Neural crest cell (in vitro differentiated cells): ENCODE data around the gene REPS2. TPM values are rescaled to one million over a fixed set of nuclear protein-coding genes. Genes with fewer than 3 reads are reported as not detected.

Experiments used
- DNase-seq: peaks from one replicate; pipeline ENCODE4 v3.0.0; 2021; ENCODE audit warnings: low read depth, mixed read lengths, low spot score
- H3K27ac Mint-ChIP-seq: one replicate; pipeline ENCODE4 v1.8.0; 2021; ENCODE audit warnings: mild to moderate bottlenecking, mixed read lengths; ENCODE audit not compliant: unreplicated experiment
- H3K27me3 Mint-ChIP-seq: 2 replicates; pipeline ENCODE4 v1.8.0; 2021; ENCODE audit warnings: low read depth, mild to moderate bottlenecking, mixed read lengths
- H3K36me3 Mint-ChIP-seq: 2 replicates; pipeline ENCODE4 v1.8.0; 2021; ENCODE audit warnings: low read depth, mild to moderate bottlenecking, mixed read lengths
- H3K4me1 Mint-ChIP-seq: 2 replicates; pipeline ENCODE4 v1.8.0; 2021; ENCODE audit warnings: mixed read lengths
- H3K4me3 Mint-ChIP-seq: one replicate; pipeline ENCODE4 v1.8.0; 2021; ENCODE audit warnings: mild to moderate bottlenecking, mixed read lengths
- H3K9me3 Mint-ChIP-seq: 2 replicates; pipeline ENCODE4 v1.8.0; 2021; ENCODE audit warnings: mixed read lengths
- CTCF ChIP-seq: fragments of 200-600 bp; sonication (generic); conservative IDR thresholded peaks from 2 replicates; pipeline ENCODE4 v1.5.0; 2021; ENCODE audit warnings: antibody characterized with exemption, mild to moderate bottlenecking
- total RNA-seq: library from RNA; stranded (reverse); gene quantifications from 2 replicates; pipeline ENCODE4 v1.2.1, GENCODE V29; 2021

The REPS2 gene
- total RNA-seq, 1 donor from 2014 or later, result 0.58 TPM

- no peaks in the 10 kb centered on the region for H3K36me3 Mint-ChIP-seq
- no peaks in the 10 kb centered on the region for H3K9me3 Mint-ChIP-seq
- H3K27me3 Mint-ChIP-seq, result peaks cover 6% of the 10 kb centered on the region
- H3K27ac Mint-ChIP-seq, result no peak overlapping the region
- DNase-seq, result no peak
- TF ChIP-seq CTCF, result no peak
- peaks cover 4% of the 10 kb centered on the region for H3K4me1 Mint-ChIP-seq
- H3K4me3 Mint-ChIP-seq, result no peak overlapping the region
These were observed 81.5 kb downstream of the REPS2 start for GRCh38 chrX:17027931-17028330.

GRCh38 chrX:17028356-17028755 is 81.9 kb downstream of the REPS2 start:
- no peaks in the 10 kb centered on the region for H3K36me3 Mint-ChIP-seq
- H3K27ac Mint-ChIP-seq, result no peak overlapping the region
- H3K27me3 Mint-ChIP-seq, result peaks cover 6% of the 10 kb centered on the region
- DNase-seq, result no peak
- no peaks in the 10 kb centered on the region for H3K9me3 Mint-ChIP-seq
- TF ChIP-seq CTCF, result no peak
- H3K4me1 Mint-ChIP-seq, result peaks cover 4% of the 10 kb centered on the region
- H3K4me3 Mint-ChIP-seq, result no peak overlapping the region

- Mint-ChIP-seq H3K36me3 (no peaks in the 10 kb centered on the region), H3K4me3 (no peak overlapping the region), H3K27me3 (peaks cover 8% of the 10 kb centered on the region), H3K9me3 (no peaks in the 10 kb centered on the region), H3K4me1 (peaks cover under 1% of the 10 kb centered on the region), H3K27ac (no peak overlapping the region)
- DNase-seq, result no peak
- TF ChIP-seq CTCF, result no peak
These were observed 83.6 kb downstream of the REPS2 start for GRCh38 chrX:17030092-17030491.

- no peaks in the 10 kb centered on the region for H3K36me3 Mint-ChIP-seq
- no peaks in the 10 kb centered on the region for H3K4me1 Mint-ChIP-seq
- H3K27ac Mint-ChIP-seq, result no peak overlapping the region
- DNase-seq, result no peak
- no peak overlapping the region for H3K4me3 Mint-ChIP-seq
- peaks cover 9% of the 10 kb centered on the region for H3K27me3 Mint-ChIP-seq
- no peak for TF ChIP-seq CTCF
- H3K9me3 Mint-ChIP-seq, result no peaks in the 10 kb centered on the region
These were observed 84.3 kb downstream of the REPS2 start for GRCh38 chrX:17030580-17031270.

GRCh38 chrX:17031827-17032226 is 85.4 kb downstream of the REPS2 start:
- no peaks in the 10 kb centered on the region for H3K4me1 Mint-ChIP-seq
- H3K36me3 Mint-ChIP-seq, result no peaks in the 10 kb centered on the region
- no peaks in the 10 kb centered on the region for H3K9me3 Mint-ChIP-seq
- no peak overlapping the region for H3K27ac Mint-ChIP-seq
- H3K4me3 Mint-ChIP-seq, result no peak overlapping the region
- DNase-seq, result no peak
- H3K27me3 Mint-ChIP-seq, result peaks cover 9% of the 10 kb centered on the region
- no peak for TF ChIP-seq CTCF
